ENCODE measurements around the gene PDZD7. TPM values are rescaled to one million over a fixed set of nuclear protein-coding genes. Genes with fewer than 3 reads are reported as not detected.

The PDZD7 gene
- total and polyA plus RNA-seq, 2 donors from 2014 or later = 1.6 to 1.9 TPM

- H3K4me3 ChIP-seq (ENCODE audit: low read length in 3 of 3) = no peak overlapping the region
- intact Hi-C loops (cut with DNase I) = no loop called here
- H3K4me1 ChIP-seq (ENCODE audit: control insufficient read depth in 2 of 3, insufficient read depth in 2 of 3, low read depth in 1 of 3, low read length in 3 of 3) = peaks cover 4 to 21% (median 20%) of the 10 kb centered on the region in 3 donors
- H3K27me3 ChIP-seq (ENCODE audit: control insufficient read depth, insufficient read depth, low read length) = no peaks in the 10 kb centered on the region
- DNase-seq = peak in 1 of 5 donors; percentile 22
- H3K9me3 ChIP-seq (ENCODE audit: control insufficient read depth in 2 of 3, insufficient read depth in 1 of 3, low read length in 3 of 3) = no peaks in the 10 kb centered on the region
- no peak for TF ChIP-seq CTCF (IDR thresholded peaks at IDR 0.05; ENCODE audit: borderline replicate concordance, extremely low read depth, insufficient read depth)
- H3K27ac ChIP-seq (ENCODE audit: low read depth in 2 of 2, low read length in 2 of 2) = no peak overlapping the region
- no peak for FAIRE-seq
- no peak overlapping the region for H3K9ac ChIP-seq (ENCODE audit: low read length in 3 of 3)
- peaks cover 3 to 21% (median 9%) of the 10 kb centered on the region in 3 donors for H3K36me3 ChIP-seq (ENCODE audit: control insufficient read depth in 2 of 3, insufficient read depth in 3 of 3, low read length in 3 of 3)
Observed at GRCh38 chr10:100985336-100985735, 45.6 kb downstream of the PDZD7 start.

GRCh38 chr10:100984672-100985177, 46.2 kb downstream of the PDZD7 start:
- no peak for TF ChIP-seq CTCF (IDR thresholded peaks at IDR 0.05; ENCODE audit: borderline replicate concordance, extremely low read depth, insufficient read depth)
- intact Hi-C loops (cut with DNase I) = no loop called here
- Histone ChIP-seq H3K27ac (ENCODE audit: low read depth in 2 of 2, low read length in 2 of 2) (no peak overlapping the region), H3K9me3 (ENCODE audit: control insufficient read depth in 2 of 3, insufficient read depth in 1 of 3, low read length in 3 of 3) (no peaks in the 10 kb centered on the region), H3K4me1 (ENCODE audit: control insufficient read depth in 2 of 3, insufficient read depth in 2 of 3, low read depth in 1 of 3, low read length in 3 of 3) (peaks cover 4 to 21% (median 20%) of the 10 kb centered on the region in 3 donors), H3K4me3 (ENCODE audit: low read length in 3 of 3) (no peak overlapping the region), H3K36me3 (ENCODE audit: control insufficient read depth in 2 of 3, insufficient read depth in 3 of 3, low read length in 3 of 3) (peaks cover 3 to 26% (median 9%) of the 10 kb centered on the region in 3 donors), H3K27me3 (ENCODE audit: control insufficient read depth, insufficient read depth, low read length) (no peaks in the 10 kb centered on the region), H3K9ac (ENCODE audit: low read length in 3 of 3) (no peak overlapping the region)
- DNase-seq = peak in 1 of 5 donors; percentile 31
- no peak for FAIRE-seq

GRCh38 chr10:100983868-100984671, 46.9 kb downstream of the PDZD7 start:
- H3K36me3 ChIP-seq (ENCODE audit: control insufficient read depth in 2 of 3, insufficient read depth in 3 of 3, low read length in 3 of 3) = peaks cover 3 to 28% (median 11%) of the 10 kb centered on the region in 3 donors
- DNase-seq = peak in 3 of 5 donors; percentile 6 to 54 (median 22)
- FAIRE-seq = no peak
- H3K27me3 ChIP-seq (ENCODE audit: control insufficient read depth, insufficient read depth, low read length) = no peaks in the 10 kb centered on the region
- peaks cover 4 to 21% (median 20%) of the 10 kb centered on the region in 3 donors for H3K4me1 ChIP-seq (ENCODE audit: control insufficient read depth in 2 of 3, insufficient read depth in 2 of 3, low read depth in 1 of 3, low read length in 3 of 3)
- H3K9me3 ChIP-seq (ENCODE audit: control insufficient read depth in 2 of 3, insufficient read depth in 1 of 3, low read length in 3 of 3) = no peaks in the 10 kb centered on the region
- TF ChIP-seq CTCF (IDR thresholded peaks at IDR 0.05; ENCODE audit: borderline replicate concordance, extremely low read depth, insufficient read depth) = no peak
- no peak overlapping the region for H3K9ac ChIP-seq (ENCODE audit: low read length in 3 of 3)
- H3K27ac ChIP-seq (ENCODE audit: low read depth in 2 of 2, low read length in 2 of 2) = no peak overlapping the region
- intact Hi-C loops (cut with DNase I) = no loop called here
- no peak overlapping the region for H3K4me3 ChIP-seq (ENCODE audit: low read length in 3 of 3)

Data from kidney (tissue), 14 donors.